ENCODE data around the gene BLTP3A.

BLTP3A gene

GRCh38 chr6:34836451-34836850 lies 44.6 kb downstream of the BLTP3A start:
- no peak for DNase-seq

- no peak for DNase-seq
Observed at GRCh38 chr6:34837528-34837927, 45.6 kb downstream of the BLTP3A start.

GRCh38 chr6:34839666-34840352 lies 47.9 kb downstream of the BLTP3A start:
- no peak for DNase-seq
